Bronchial epithelial cell (primary cell): ENCODE data around the gene CIAO2B. TPM values are rescaled to one million over a fixed set of nuclear protein-coding genes. Genes with fewer than 3 reads are reported as not detected.

Experiments
- DNase-seq: peaks from one replicate; pipeline ENCODE4 v3.0.0-alpha.2; 2010; ENCODE audit warnings: low read depth
- FAIRE-seq: peaks from 2 replicates; lab custom pipeline; 2011; peaks lifted over from hg19 to GRCh38; lab: Jason Lieb, UNC
- H3K27me3 ChIP-seq: 2 replicates; pipeline ENCODE4 v1.5.1; 2011; ENCODE audit warnings: low read length; ENCODE audit not compliant: control insufficient read depth, insufficient read depth
- H3K36me3 ChIP-seq: 2 replicates; pipeline ENCODE4 v1.5.1; 2011; ENCODE audit warnings: low read length; ENCODE audit not compliant: control insufficient read depth, insufficient read depth
- H3K4me3 ChIP-seq: 2 replicates; pipeline ENCODE4 v1.5.1; 2011; ENCODE audit warnings: mild to moderate bottlenecking, low read depth, low read length, control low read depth
- CTCF ChIP-seq: IDR thresholded peaks from 2 replicates; pipeline ENCODE4 v1.5.1; 2011; ENCODE audit warnings: mild to moderate bottlenecking, moderate library complexity, low read length, control low read depth, inconsistent platforms; ENCODE audit not compliant: insufficient read depth, severe bottlenecking
- total RNA-seq: library from RNA; depleted of rRNA; stranded (reverse); fragments of >200 nt; gene quantifications from 2 replicates; pipeline ENCODE4 v1.2.1, GENCODE V29; 2014

CIAO2B gene
- total RNA-seq, 1 donor from 2014 or later, result 227 TPM

- peaks cover under 1% of the 10 kb centered on the region for H3K36me3 ChIP-seq
- H3K4me3 ChIP-seq, result no peak overlapping the region
- TF ChIP-seq CTCF, result no peak
- no peaks in the 10 kb centered on the region for H3K27me3 ChIP-seq
- DNase-seq, result no peak
- FAIRE-seq, result no peak
These were observed 43.4 kb downstream of the CIAO2B start for GRCh38 chr16:66890799-66891198.

DNA sequence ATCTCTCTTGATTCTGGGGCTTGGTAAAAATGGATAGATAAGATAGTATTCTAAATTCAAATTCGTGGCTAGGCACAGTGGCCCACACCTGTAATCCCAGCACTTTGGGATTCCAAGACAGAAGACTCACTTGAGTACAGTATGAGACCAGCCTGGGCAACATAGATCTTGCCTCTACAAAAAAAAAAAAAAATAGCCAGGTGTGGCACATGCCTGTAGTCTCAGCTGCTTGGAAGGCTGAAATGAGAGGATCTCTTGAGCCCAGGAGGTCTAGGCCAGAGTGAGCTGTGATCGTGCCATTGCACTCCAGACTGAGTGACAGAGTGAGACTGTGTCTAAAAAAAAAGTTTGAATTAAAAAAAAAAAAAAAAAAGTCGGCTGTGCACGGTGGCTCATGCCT is 44.6 kb downstream of the CIAO2B start:
- TF ChIP-seq CTCF, result no peak
- Histone ChIP-seq H3K36me3 (peaks cover 9% of the 10 kb centered on the region), H3K4me3 (no peak overlapping the region), H3K27me3 (no peaks in the 10 kb centered on the region)
- FAIRE-seq (no peak), DNase-seq (no peak)

GRCh38 chr16:66888647-66889615 is 45.3 kb downstream of the CIAO2B start:
- DNase-seq, result no peak
- no peak for TF ChIP-seq CTCF
- Histone ChIP-seq H3K27me3 (no peaks in the 10 kb centered on the region), H3K36me3 (peaks cover 10% of the 10 kb centered on the region), H3K4me3 (no peak overlapping the region)
- no peak for FAIRE-seq

DNA sequence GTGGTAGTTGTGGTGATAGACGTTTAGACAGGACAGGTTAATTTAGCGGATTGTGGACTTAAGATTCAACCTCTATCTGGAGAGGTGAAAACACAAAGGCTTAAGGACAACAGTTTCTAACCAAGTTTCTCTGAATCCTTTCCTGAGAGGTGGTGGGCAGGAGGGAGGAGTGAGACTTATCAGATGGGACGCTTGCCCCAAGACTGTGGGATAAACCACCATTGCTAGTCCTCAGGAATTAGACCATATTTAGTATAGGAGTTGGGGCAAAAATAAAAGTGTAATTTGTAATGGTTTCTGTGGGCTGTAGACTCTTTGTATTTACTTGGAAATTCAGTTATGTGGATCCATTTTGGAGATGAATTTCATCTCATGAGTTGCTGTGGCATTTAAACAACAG is 47.3 kb downstream of the CIAO2B start:
- H3K36me3 ChIP-seq, result peaks cover 10% of the 10 kb centered on the region
- TF ChIP-seq CTCF, result no peak
- DNase-seq (no peak), FAIRE-seq (no peak)
- no peaks in the 10 kb centered on the region for H3K27me3 ChIP-seq
- H3K4me3 ChIP-seq, result no peak overlapping the region

DNA sequence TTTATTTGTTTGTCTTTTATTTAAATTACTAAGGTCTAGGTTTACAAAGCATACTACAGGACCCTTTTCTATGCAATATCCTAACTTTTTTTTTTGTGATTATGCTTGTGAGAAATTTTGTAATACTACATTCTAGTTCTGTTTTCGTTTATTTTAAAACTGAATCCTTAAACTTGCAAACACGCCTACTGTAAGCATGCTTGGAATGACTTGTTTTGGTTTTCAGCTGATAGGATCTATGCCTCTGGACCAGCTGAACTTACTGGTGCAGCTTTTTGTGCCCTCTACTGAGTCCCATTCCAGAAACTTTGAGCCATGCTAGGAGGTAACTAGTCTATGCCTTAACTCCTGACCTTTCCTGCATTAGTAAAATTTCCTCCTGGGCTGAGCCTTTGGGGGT is 47.9 kb downstream of the CIAO2B start:
- H3K27me3 ChIP-seq, result no peaks in the 10 kb centered on the region
- H3K4me3 ChIP-seq, result no peak overlapping the region
- TF ChIP-seq CTCF, result no peak
- no peak for FAIRE-seq
- peaks cover 10% of the 10 kb centered on the region for H3K36me3 ChIP-seq
- no peak for DNase-seq

GRCh38 chr16:66885491-66885890 is 48.7 kb downstream of the CIAO2B start:
- no peak for TF ChIP-seq CTCF
- Histone ChIP-seq H3K36me3 (peaks cover 10% of the 10 kb centered on the region), H3K4me3 (no peak overlapping the region), H3K27me3 (no peaks in the 10 kb centered on the region)
- no peak for DNase-seq
- no peak for FAIRE-seq
